Measurements from ENCODE around the gene GTPBP1. TPM values are rescaled to one million over a fixed set of nuclear protein-coding genes. Genes with fewer than 3 reads are reported as not detected.

Gene GTPBP1
- total RNA-seq, 2 experiments from 2014 or later, result 51.1 to 95.0 TPM

- ChIA-PET POLR2A (interaction anchor here (0.7 kb wide), 2 partner anchors 440 to 662 kb away, joined by 3 read pairs; no protein-coding TSS in a partner anchor), CTCF (ENCODE audit: unreplicated experiment) (no interaction called here)
- no peaks in the 10 kb centered on the region for H3K9me3 ChIP-seq (ENCODE audit: low read length)
- H3K9me2 ChIP-seq (ENCODE audit: insufficient read depth, low read length), result no peaks in the 10 kb centered on the region
- H2AFZ ChIP-seq (ENCODE audit: low read length), result no peak overlapping the region
- H3K27ac ChIP-seq (ENCODE audit: low read depth, low read length, poor library complexity, severe bottlenecking), result no peak overlapping the region
- H3K4me2 ChIP-seq (ENCODE audit: low read length), result no peak overlapping the region
- H3K79me2 ChIP-seq (ENCODE audit: insufficient read depth, low read depth, low read length), result no peaks in the 10 kb centered on the region
- no TSS peak for BruUV-seq (replicated peaks)
- DNase-seq (ENCODE audit: low spot score), result no peak
- no peaks in the 10 kb centered on the region for H4K20me1 ChIP-seq (ENCODE audit: insufficient read depth, low read length)
- intact Hi-C loops (cut with micrococcal nuclease; ENCODE audit: unreplicated experiment), result no loop called here
- H3K36me3 ChIP-seq (ENCODE audit: insufficient read depth, low read length), result no peaks in the 10 kb centered on the region
- TF ChIP-seq EZH2phosphoT487 (IDR thresholded peaks at IDR 0.05; ENCODE audit: borderline replicate concordance, low read depth, low read length), result no peak
- no peak for TF ChIP-seq CTCF (conservative IDR thresholded peaks at IDR 0.05; ENCODE audit: low read length)
- H3K4me1 ChIP-seq (ENCODE audit: insufficient read depth, low read length, poor library complexity, severe bottlenecking), result no peaks in the 10 kb centered on the region
- H3K4me3 ChIP-seq (ENCODE audit: low read depth, low read length, poor library complexity, severe bottlenecking), result no peak overlapping the region
Measured at GRCh38 chr22:38773363-38773946, 67.7 kb downstream of the GTPBP1 start.

GRCh38 chr22:38774496-38775166 lies 68.9 kb downstream of the GTPBP1 start:
- no TSS peak for BruUV-seq (replicated peaks)
- Histone ChIP-seq H4K20me1 (ENCODE audit: insufficient read depth, low read length) (no peaks in the 10 kb centered on the region), H3K36me3 (ENCODE audit: insufficient read depth, low read length) (no peaks in the 10 kb centered on the region), H3K9me2 (ENCODE audit: insufficient read depth, low read length) (no peaks in the 10 kb centered on the region), H3K4me3 (ENCODE audit: low read depth, low read length, poor library complexity, severe bottlenecking) (no peak overlapping the region), H3K9me3 (ENCODE audit: low read length) (no peaks in the 10 kb centered on the region), H2AFZ (ENCODE audit: low read length) (no peak overlapping the region), H3K4me2 (ENCODE audit: low read length) (no peak overlapping the region), H3K79me2 (ENCODE audit: insufficient read depth, low read depth, low read length) (no peaks in the 10 kb centered on the region), H3K4me1 (ENCODE audit: insufficient read depth, low read length, poor library complexity, severe bottlenecking) (no peaks in the 10 kb centered on the region), H3K27ac (ENCODE audit: low read depth, low read length, poor library complexity, severe bottlenecking) (no peak overlapping the region)
- intact Hi-C loops (cut with micrococcal nuclease; ENCODE audit: unreplicated experiment), result no loop called here
- no peak for TF ChIP-seq CTCF (conservative IDR thresholded peaks at IDR 0.05; ENCODE audit: low read length)
- no peak for TF ChIP-seq EZH2phosphoT487 (IDR thresholded peaks at IDR 0.05; ENCODE audit: borderline replicate concordance, low read depth, low read length)
- ChIA-PET POLR2A (no interaction called here), CTCF (ENCODE audit: unreplicated experiment) (no interaction called here)
- DNase-seq (ENCODE audit: low spot score), result no peak

GRCh38 chr22:38775656-38776055 lies 69.9 kb downstream of the GTPBP1 start:
- intact Hi-C loops (cut with micrococcal nuclease; ENCODE audit: unreplicated experiment), result no loop called here
- no peaks in the 10 kb centered on the region for H3K9me3 ChIP-seq (ENCODE audit: low read length)
- DNase-seq (ENCODE audit: low spot score), result no peak
- H2AFZ ChIP-seq (ENCODE audit: low read length), result no peak overlapping the region
- ChIA-PET CTCF (ENCODE audit: unreplicated experiment) (no interaction called here), POLR2A (no interaction called here)
- H3K4me2 ChIP-seq (ENCODE audit: low read length), result no peak overlapping the region
- no peaks in the 10 kb centered on the region for H3K9me2 ChIP-seq (ENCODE audit: insufficient read depth, low read length)
- H4K20me1 ChIP-seq (ENCODE audit: insufficient read depth, low read length), result no peaks in the 10 kb centered on the region
- no peaks in the 10 kb centered on the region for H3K79me2 ChIP-seq (ENCODE audit: insufficient read depth, low read depth, low read length)
- no TSS peak for BruUV-seq (replicated peaks)
- no peak overlapping the region for H3K4me3 ChIP-seq (ENCODE audit: low read depth, low read length, poor library complexity, severe bottlenecking)
- TF ChIP-seq CTCF (conservative IDR thresholded peaks at IDR 0.05; ENCODE audit: low read length), result no peak
- no peak for TF ChIP-seq EZH2phosphoT487 (IDR thresholded peaks at IDR 0.05; ENCODE audit: borderline replicate concordance, low read depth, low read length)
- no peak overlapping the region for H3K27ac ChIP-seq (ENCODE audit: low read depth, low read length, poor library complexity, severe bottlenecking)
- H3K36me3 ChIP-seq (ENCODE audit: insufficient read depth, low read length), result no peaks in the 10 kb centered on the region
- H3K4me1 ChIP-seq (ENCODE audit: insufficient read depth, low read length, poor library complexity, severe bottlenecking), result no peaks in the 10 kb centered on the region
